Fibroblast of lung (primary cell): ENCODE results near the gene SAMD13. TPM values are rescaled to one million over a fixed set of nuclear protein-coding genes. Genes with fewer than 3 reads are reported as not detected.

Experiments
- DNase-seq, 2 donors: peaks; one replicate each; pipeline versions ENCODE4 v3.0.0 to v3.0.0-alpha.2; 2010; ENCODE audit warnings: low read depth in 2 of 2
- H2AFZ ChIP-seq: 2 replicates; pipeline ENCODE4 v1.5.1; 2012; ENCODE audit warnings: low read length, control low read depth, inconsistent platforms
- H3K27ac ChIP-seq: 2 replicates; pipeline ENCODE4 v1.5.1; 2011; ENCODE audit warnings: low read length, control low read depth; ENCODE audit not compliant: insufficient read depth
- H3K27me3 ChIP-seq: 2 replicates; pipeline ENCODE4 v1.5.1; 2011; ENCODE audit warnings: mild to moderate bottlenecking, low read length; ENCODE audit not compliant: control insufficient read depth, insufficient read depth
- H3K36me3 ChIP-seq: 2 replicates; pipeline ENCODE4 v1.5.1; 2011; ENCODE audit warnings: low read length; ENCODE audit not compliant: control insufficient read depth, insufficient read depth
- H3K4me1 ChIP-seq: 2 replicates; pipeline ENCODE4 v1.5.1; 2011; ENCODE audit warnings: low read length; ENCODE audit not compliant: control insufficient read depth, insufficient read depth; ENCODE audit errors: extremely low read depth
- H3K4me2 ChIP-seq: 2 replicates; pipeline ENCODE4 v1.5.1; 2011; ENCODE audit warnings: low read length, control low read depth; ENCODE audit not compliant: insufficient read depth; ENCODE audit errors: extremely low read depth
- H3K4me3 ChIP-seq, 4 experiments: fragments of 200-600 bp in 1 of 4; sonication (generic) in 1 of 4; replicated peaks in 1 of 4; 2 replicates each; pipeline ENCODE4 v1.5.1; 2011 to 2016; ENCODE audit warnings: low read length in 4 of 4, low read depth in 3 of 4, mild to moderate bottlenecking in 3 of 4, control low read depth in 2 of 4, inconsistent platforms in 1 of 4, mixed read lengths in 1 of 4; ENCODE audit not compliant: insufficient read depth in 1 of 4; ENCODE audit errors: control extremely low read depth in 1 of 4
- H3K79me2 ChIP-seq: 2 replicates; pipeline ENCODE4 v1.5.1; 2012; ENCODE audit warnings: mild to moderate bottlenecking, low read length, inconsistent platforms; ENCODE audit not compliant: control insufficient read depth, insufficient read depth
- H3K9ac ChIP-seq: 2 replicates; pipeline ENCODE4 v1.5.1; 2011; ENCODE audit warnings: mild to moderate bottlenecking, low read length, control low read depth; ENCODE audit not compliant: insufficient read depth
- H3K9me3 ChIP-seq: 2 replicates; pipeline ENCODE4 v1.5.1; 2012; ENCODE audit warnings: low read depth, low read length; ENCODE audit not compliant: control insufficient read depth, insufficient read depth
- H4K20me1 ChIP-seq: 2 replicates; pipeline ENCODE4 v1.5.1; 2011; ENCODE audit warnings: low read length; ENCODE audit not compliant: control insufficient read depth, insufficient read depth; ENCODE audit errors: extremely low read depth
- CTCF ChIP-seq, 2 donors: IDR thresholded peaks in 1 of 2; conservative IDR thresholded peaks in 1 of 2; 1 replicate in 1 of 2; 2 replicates in 1 of 2; pipeline ENCODE4 v1.5.1; 2011 to 2012; ENCODE audit warnings: low read length in 2 of 2, control low read depth in 1 of 2, inconsistent platforms in 1 of 2, low read depth in 1 of 2, mild to moderate bottlenecking in 1 of 2
- EZH2 ChIP-seq: IDR thresholded peaks from 2 replicates; pipeline ENCODE4 v1.5.1; 2012; ENCODE audit warnings: low read length, control low read depth, mild to moderate bottlenecking; ENCODE audit errors: missing control alignments
- polyA plus RNA-seq, 2 donors: library from polyadenylated mRNA; depleted of rRNA in 1 of 2; stranded (reverse) in 1 of 2; unstranded in 1 of 2; fragments of >200 nt; gene quantifications; 2 replicates each; pipeline ENCODE4 v1.2.1, GENCODE V29; 2011 to 2012; ENCODE audit warnings: missing spikeins in 1 of 2
- total RNA-seq: library from RNA; depleted of rRNA; stranded (reverse); fragments of >200 nt; gene quantifications from 2 replicates; pipeline ENCODE4 v1.2.1, GENCODE V29; 2014

SAMD13 gene
- total and polyA plus RNA-seq, 2 donors (not counting 1 experiment from before 2014, with no cell fraction given): 0.44 to 2.5 TPM

GRCh38 chr1:84345220-84345619 lies 43.7 kb downstream of the SAMD13 start:
- peak in 1 of 2 donors; percentile 77 for DNase-seq

GRCh38 chr1:84347271-84347931 lies 45.9 kb downstream of the SAMD13 start:
- Histone ChIP-seq H3K4me3 (peak overlapping the region in 1 of 4 experiments; percentile 3), H3K27ac (no peak overlapping the region), H3K4me2 (no peak overlapping the region), H3K4me1 (no peaks in the 10 kb centered on the region), H4K20me1 (no peaks in the 10 kb centered on the region), H3K79me2 (no peaks in the 10 kb centered on the region), H3K36me3 (no peaks in the 10 kb centered on the region), H3K9me3 (no peaks in the 10 kb centered on the region), H2AFZ (peak overlapping the region; percentile 57), H3K27me3 (no peaks in the 10 kb centered on the region), H3K9ac (no peak overlapping the region)
- DNase-seq: peak; percentile 15 to 58
- TF ChIP-seq CTCF (conservative IDR thresholded peaks at IDR 0.05 in 1 of 2, IDR thresholded peaks at IDR 0.05 in 1 of 2; ENCODE audit: low read depth in 1 of 2, low read length in 2 of 2): no peak
- no peak for TF ChIP-seq EZH2

More at GRCh38 chr1:84345220-84345619, 43.7 kb downstream of the SAMD13 start:
- Histone ChIP-seq H3K9me3 (no peaks in the 10 kb centered on the region), H4K20me1 (no peaks in the 10 kb centered on the region), H3K4me3 (no peak overlapping the region), H3K36me3 (no peaks in the 10 kb centered on the region), H3K4me1 (no peaks in the 10 kb centered on the region), H2AFZ (no peak overlapping the region), H3K79me2 (no peaks in the 10 kb centered on the region), H3K27me3 (no peaks in the 10 kb centered on the region), H3K9ac (no peak overlapping the region), H3K27ac (no peak overlapping the region), H3K4me2 (no peak overlapping the region)
- TF ChIP-seq EZH2 (no peak), CTCF (conservative IDR thresholded peaks at IDR 0.05 in 1 of 2, IDR thresholded peaks at IDR 0.05 in 1 of 2; ENCODE audit: low read depth in 1 of 2, low read length in 2 of 2) (no peak)

- Histone ChIP-seq H3K4me1 (no peaks in the 10 kb centered on the region), H3K4me3 (no peak overlapping the region), H3K9ac (no peak overlapping the region), H3K79me2 (no peaks in the 10 kb centered on the region), H3K9me3 (no peaks in the 10 kb centered on the region), H3K27ac (no peak overlapping the region), H3K4me2 (no peak overlapping the region), H3K36me3 (no peaks in the 10 kb centered on the region), H4K20me1 (no peaks in the 10 kb centered on the region), H3K27me3 (no peaks in the 10 kb centered on the region), H2AFZ (no peak overlapping the region)
- TF ChIP-seq CTCF (conservative IDR thresholded peaks at IDR 0.05 in 1 of 2, IDR thresholded peaks at IDR 0.05 in 1 of 2; ENCODE audit: low read depth in 1 of 2, low read length in 2 of 2) (no peak), EZH2 (no peak)
- peak; percentile 8 to 93 for DNase-seq
Observed at GRCh38 chr1:84347932-84348555, 46.5 kb downstream of the SAMD13 start.
